ENCODE results near the gene NSF.
"Not testable (repeated sequence)": the region's sequence is repeated elsewhere in the genome, so short reads cannot be mapped to it uniquely, and the experiment has no call there.

DNA sequence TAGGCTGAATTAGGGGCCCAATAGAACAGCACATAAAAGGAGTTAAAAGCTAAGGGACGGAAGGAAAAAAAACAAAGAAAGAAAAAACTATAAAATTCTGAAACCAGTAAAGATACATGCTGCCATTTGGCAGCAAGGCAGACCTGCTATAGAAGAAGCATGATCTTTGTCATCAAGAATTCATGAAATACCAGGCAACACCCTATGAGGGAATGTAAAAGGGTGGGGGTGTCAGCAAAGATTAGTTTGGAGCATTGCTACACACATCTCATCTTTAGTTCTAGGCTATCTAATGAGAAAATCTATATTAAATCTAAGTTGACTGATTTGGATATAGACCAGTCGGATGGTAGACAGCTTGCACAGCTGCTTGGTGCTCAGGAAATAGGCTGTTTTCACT, 73.1 kb downstream of the NSF start:
- not testable (repeated sequence) for TF ChIP-seq EZH2 (IDR thresholded peaks at IDR 0.05; ENCODE audit: borderline replicate concordance, low read depth, low read length, severe bottlenecking)
- TF ChIP-seq, protein P1, sequence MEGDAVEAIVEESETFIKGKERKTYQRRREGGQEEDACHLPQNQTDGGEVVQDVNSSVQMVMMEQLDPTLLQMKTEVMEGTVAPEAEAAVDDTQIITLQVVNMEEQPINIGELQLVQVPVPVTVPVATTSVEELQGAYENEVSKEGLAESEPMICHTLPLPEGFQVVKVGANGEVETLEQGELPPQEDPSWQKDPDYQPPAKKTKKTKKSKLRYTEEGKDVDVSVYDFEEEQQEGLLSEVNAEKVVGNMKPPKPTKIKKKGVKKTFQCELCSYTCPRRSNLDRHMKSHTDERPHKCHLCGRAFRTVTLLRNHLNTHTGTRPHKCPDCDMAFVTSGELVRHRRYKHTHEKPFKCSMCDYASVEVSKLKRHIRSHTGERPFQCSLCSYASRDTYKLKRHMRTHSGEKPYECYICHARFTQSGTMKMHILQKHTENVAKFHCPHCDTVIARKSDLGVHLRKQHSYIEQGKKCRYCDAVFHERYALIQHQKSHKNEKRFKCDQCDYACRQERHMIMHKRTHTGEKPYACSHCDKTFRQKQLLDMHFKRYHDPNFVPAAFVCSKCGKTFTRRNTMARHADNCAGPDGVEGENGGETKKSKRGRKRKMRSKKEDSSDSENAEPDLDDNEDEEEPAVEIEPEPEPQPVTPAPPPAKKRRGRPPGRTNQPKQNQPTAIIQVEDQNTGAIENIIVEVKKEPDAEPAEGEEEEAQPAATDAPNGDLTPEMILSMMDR (IDR thresholded peaks at IDR 0.05; ENCODE audit: extremely low read depth in 1 of 2, insufficient read depth in 1 of 2, low read depth in 1 of 2, low read length in 2 of 2) = not testable (repeated sequence)
